Activated T-helper 17 cell treated with anti-CD3 and anti-CD28 coated beads, Interleukin-2, amount 50 U/mL, for 72 hours (primary cell): ENCODE results near the gene CCDC182. TPM values are rescaled to one million over a fixed set of nuclear protein-coding genes. Genes with fewer than 3 reads are reported as not detected.

Experiments used
- ATAC-seq: fragments of 150-1000 bp; cut with Tn5 transposase; replicated peaks from 2 replicates; pipeline ENCODE4 v1.10.0; 2021; ENCODE audit warnings: mild to moderate bottlenecking, moderate library complexity
- H3K27ac Mint-ChIP-seq: one replicate; pipeline ENCODE4 v1.8.0; 2022; ENCODE audit warnings: mixed read lengths
- H3K27me3 Mint-ChIP-seq: one replicate; pipeline ENCODE4 v1.8.0; 2022; ENCODE audit warnings: mixed read lengths
- H3K36me3 Mint-ChIP-seq: one replicate; pipeline ENCODE4 v1.8.0; 2022; ENCODE audit warnings: low read depth, mild to moderate bottlenecking, mixed read lengths
- H3K4me1 Mint-ChIP-seq: one replicate; pipeline ENCODE4 v1.8.0; 2022; ENCODE audit warnings: mixed read lengths
- H3K4me3 Mint-ChIP-seq: one replicate; pipeline ENCODE4 v1.8.0; 2022; ENCODE audit warnings: mild to moderate bottlenecking, mixed read lengths
- H3K9me3 Mint-ChIP-seq: one replicate; pipeline ENCODE4 v1.8.0; 2022; ENCODE audit warnings: mixed read lengths
- total RNA-seq, 2 donors: library from RNA; stranded (reverse); gene quantifications; one replicate each; pipeline ENCODE4 v1.2.3, GENCODE V29; 2022

The CCDC182 gene
- total RNA-seq, 2 donors from 2014 or later, result not detected

GRCh38 chr17:57726213-57726790, 18.8 kb downstream of the CCDC182 start:
- Mint-ChIP-seq H3K27me3 (no peaks in the 10 kb centered on the region), H3K9me3 (no peaks in the 10 kb centered on the region), H3K4me1 (no peaks in the 10 kb centered on the region)

DNA sequence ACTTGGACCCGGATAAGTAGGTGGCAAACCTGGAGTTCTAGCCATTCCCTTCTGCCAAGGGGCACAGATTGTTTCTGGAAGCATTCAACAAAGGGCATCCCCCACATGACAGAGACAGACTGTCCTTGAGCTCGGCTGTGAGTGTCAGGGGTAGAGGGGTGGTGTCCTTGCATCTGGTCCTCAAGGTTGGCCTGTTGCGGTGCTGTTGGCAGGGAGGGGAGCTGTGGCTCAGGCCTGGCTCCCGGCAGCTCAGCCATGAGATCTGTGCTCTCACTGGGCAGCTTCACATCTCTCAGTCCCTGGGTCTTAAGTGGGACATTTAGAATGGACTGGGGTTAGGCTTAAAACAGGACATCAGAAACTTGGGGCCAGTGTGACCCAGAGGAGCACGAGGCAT, 20.4 kb downstream of the CCDC182 start:
- no peaks in the 10 kb centered on the region for H3K27me3 Mint-ChIP-seq
- no peak overlapping the region for H3K27ac Mint-ChIP-seq
- ATAC-seq, result no peak
- no peaks in the 10 kb centered on the region for H3K4me1 Mint-ChIP-seq
- no peaks in the 10 kb centered on the region for H3K9me3 Mint-ChIP-seq
- no peaks in the 10 kb centered on the region for H3K36me3 Mint-ChIP-seq
- H3K4me3 Mint-ChIP-seq, result no peak overlapping the region

More at GRCh38 chr17:57726213-57726790, 18.8 kb downstream of the CCDC182 start:
- no peak for ATAC-seq
- no peak overlapping the region for H3K4me3 Mint-ChIP-seq
- no peak overlapping the region for H3K27ac Mint-ChIP-seq
- no peaks in the 10 kb centered on the region for H3K36me3 Mint-ChIP-seq

- ATAC-seq, result no peak
- Mint-ChIP-seq H3K36me3 (no peaks in the 10 kb centered on the region), H3K4me1 (no peaks in the 10 kb centered on the region), H3K27ac (no peak overlapping the region), H3K27me3 (no peaks in the 10 kb centered on the region), H3K9me3 (no peaks in the 10 kb centered on the region), H3K4me3 (no peak overlapping the region)
Observed at GRCh38 chr17:57724026-57724728, 20.9 kb downstream of the CCDC182 start.

- H3K27me3 Mint-ChIP-seq, result no peaks in the 10 kb centered on the region
- H3K27ac Mint-ChIP-seq, result no peak overlapping the region
- no peak for ATAC-seq
- H3K36me3 Mint-ChIP-seq, result no peaks in the 10 kb centered on the region
- no peak overlapping the region for H3K4me3 Mint-ChIP-seq
- no peaks in the 10 kb centered on the region for H3K4me1 Mint-ChIP-seq
- H3K9me3 Mint-ChIP-seq, result no peaks in the 10 kb centered on the region
Observed at GRCh38 chr17:57723427-57724025, 21.6 kb downstream of the CCDC182 start.

DNA sequence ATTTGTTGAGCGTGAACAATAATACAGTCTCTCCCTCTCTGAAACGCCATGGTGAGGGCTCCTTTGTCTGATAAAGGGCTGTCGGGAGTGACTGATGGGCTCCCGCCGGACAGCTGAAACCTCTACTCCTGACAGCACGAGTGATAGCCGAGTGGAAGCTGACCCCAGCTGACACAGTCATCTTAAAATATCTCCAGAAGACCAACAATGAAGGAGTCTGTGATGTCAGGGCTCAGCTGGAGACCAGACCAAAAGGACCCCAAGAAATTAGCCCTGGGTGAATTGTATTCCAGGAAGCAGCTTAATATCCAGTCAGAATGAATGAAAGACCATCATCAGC, 22.4 kb downstream of the CCDC182 start:
- no peak for ATAC-seq
- H3K27ac Mint-ChIP-seq, result no peak overlapping the region
- peaks cover under 1% of the 10 kb centered on the region for H3K27me3 Mint-ChIP-seq
- no peaks in the 10 kb centered on the region for H3K9me3 Mint-ChIP-seq
- no peaks in the 10 kb centered on the region for H3K4me1 Mint-ChIP-seq
- no peak overlapping the region for H3K4me3 Mint-ChIP-seq
- H3K36me3 Mint-ChIP-seq, result no peaks in the 10 kb centered on the region

DNA sequence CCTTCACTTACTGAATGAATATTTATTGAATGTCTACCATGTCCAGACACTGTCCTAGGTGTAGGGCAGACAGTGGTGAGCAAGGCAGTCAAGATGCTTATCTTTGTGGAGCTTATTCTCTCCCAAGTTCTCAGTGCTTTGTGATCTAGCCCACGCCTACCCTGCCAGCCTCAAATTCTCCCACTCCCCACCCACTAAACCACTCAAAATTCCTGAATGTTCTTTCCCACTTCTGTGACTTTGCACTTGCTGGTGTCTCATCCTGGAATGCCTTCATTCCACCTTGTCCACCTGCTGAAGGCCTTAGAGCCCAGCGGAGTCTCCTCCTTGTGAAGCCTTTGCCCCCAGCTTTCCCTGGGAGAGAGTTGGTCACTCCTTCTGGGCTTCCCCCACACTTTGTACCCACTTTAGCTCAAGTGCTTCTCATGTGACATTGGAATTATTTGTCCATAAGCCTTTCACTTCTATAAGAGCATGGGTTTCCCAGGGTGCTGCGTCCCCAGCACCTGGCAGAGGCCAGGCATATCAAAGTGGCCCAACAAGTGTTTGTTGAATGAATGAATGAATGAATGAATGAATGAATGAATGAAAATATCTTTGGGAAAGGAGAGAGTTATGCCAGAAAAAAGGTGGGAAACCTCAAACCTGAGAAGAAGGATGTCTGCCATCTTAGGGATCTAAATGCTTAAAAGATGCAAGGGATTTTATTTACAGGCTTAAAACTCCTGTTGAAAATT, 23.0 kb downstream of the CCDC182 start:
- H3K9me3 Mint-ChIP-seq, result no peaks in the 10 kb centered on the region
- no peak overlapping the region for H3K4me3 Mint-ChIP-seq
- no peak for ATAC-seq
- H3K27ac Mint-ChIP-seq, result no peak overlapping the region
- H3K4me1 Mint-ChIP-seq, result no peaks in the 10 kb centered on the region
- no peaks in the 10 kb centered on the region for H3K36me3 Mint-ChIP-seq
- H3K27me3 Mint-ChIP-seq, result peaks cover 6% of the 10 kb centered on the region

GRCh38 chr17:57720386-57721035, 24.6 kb downstream of the CCDC182 start:
- Mint-ChIP-seq H3K9me3 (no peaks in the 10 kb centered on the region), H3K36me3 (no peaks in the 10 kb centered on the region), H3K27me3 (peaks cover 13% of the 10 kb centered on the region), H3K27ac (no peak overlapping the region), H3K4me1 (no peaks in the 10 kb centered on the region), H3K4me3 (no peak overlapping the region)
- peak; percentile 23 for ATAC-seq

DNA sequence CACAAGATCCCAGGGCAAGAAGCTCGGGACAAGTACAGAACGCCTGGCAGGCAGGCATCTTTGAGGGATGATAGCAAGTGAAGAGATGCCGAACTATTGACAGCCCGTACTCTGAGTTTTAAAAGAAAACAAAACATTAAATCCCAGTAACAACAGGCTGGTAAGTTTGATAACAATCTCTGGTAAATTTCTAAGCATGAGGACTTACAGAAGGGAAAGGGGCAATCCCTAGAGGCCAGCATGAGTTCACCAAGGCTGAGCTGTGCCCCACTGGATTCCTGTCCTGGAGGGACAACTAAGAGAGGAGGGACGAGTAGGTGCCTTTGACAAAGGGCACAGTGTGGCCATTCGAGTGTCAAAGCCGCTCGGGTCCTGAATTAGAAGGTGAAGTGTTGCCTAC, 26.2 kb downstream of the CCDC182 start:
- Mint-ChIP-seq H3K4me1 (no peaks in the 10 kb centered on the region), H3K27me3 (peaks cover 18% of the 10 kb centered on the region), H3K27ac (no peak overlapping the region), H3K9me3 (no peaks in the 10 kb centered on the region), H3K36me3 (no peaks in the 10 kb centered on the region), H3K4me3 (no peak overlapping the region)
- ATAC-seq, result no peak

DNA sequence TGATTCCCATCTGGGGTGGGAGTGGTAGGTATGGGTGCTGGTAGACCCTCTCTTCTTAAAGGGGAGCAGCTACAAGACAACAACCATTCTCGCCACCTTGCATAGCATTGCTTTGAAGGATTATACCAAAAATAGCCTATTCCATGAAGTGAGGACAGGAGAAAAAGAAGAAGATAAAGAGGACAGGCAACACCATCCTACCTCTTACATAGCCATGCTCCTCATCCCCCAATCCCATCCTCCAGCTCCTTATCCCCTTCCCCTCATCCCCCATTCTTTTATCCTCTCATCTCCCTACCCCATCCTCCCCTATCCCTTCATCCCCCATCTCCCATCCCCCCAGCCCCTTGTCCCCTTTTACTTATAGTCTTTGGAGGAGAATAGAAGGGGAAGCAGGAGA, 29.1 kb downstream of the CCDC182 start:
- Mint-ChIP-seq H3K27me3 (peaks cover 30% of the 10 kb centered on the region), H3K36me3 (no peaks in the 10 kb centered on the region)
- ATAC-seq, result no peak

GRCh38 chr17:57714665-57715180, 30.4 kb downstream of the CCDC182 start:
- Mint-ChIP-seq H3K4me3 (no peak overlapping the region), H3K36me3 (no peaks in the 10 kb centered on the region), H3K9me3 (no peaks in the 10 kb centered on the region), H3K27me3 (peaks cover 32% of the 10 kb centered on the region), H3K4me1 (no peaks in the 10 kb centered on the region), H3K27ac (no peak overlapping the region)
- ATAC-seq, result no peak

More for the DNA sequence above, 29.1 kb downstream of the CCDC182 start:
- Mint-ChIP-seq H3K4me3 (no peak overlapping the region), H3K9me3 (no peaks in the 10 kb centered on the region), H3K4me1 (no peaks in the 10 kb centered on the region), H3K27ac (no peak overlapping the region)

- Mint-ChIP-seq H3K4me1 (no peaks in the 10 kb centered on the region), H3K9me3 (no peaks in the 10 kb centered on the region), H3K27me3 (peaks cover 32% of the 10 kb centered on the region), H3K27ac (no peak overlapping the region), H3K4me3 (no peak overlapping the region), H3K36me3 (no peaks in the 10 kb centered on the region)
- no peak for ATAC-seq
Observed at GRCh38 chr17:57713140-57713539, 32.0 kb downstream of the CCDC182 start.

DNA sequence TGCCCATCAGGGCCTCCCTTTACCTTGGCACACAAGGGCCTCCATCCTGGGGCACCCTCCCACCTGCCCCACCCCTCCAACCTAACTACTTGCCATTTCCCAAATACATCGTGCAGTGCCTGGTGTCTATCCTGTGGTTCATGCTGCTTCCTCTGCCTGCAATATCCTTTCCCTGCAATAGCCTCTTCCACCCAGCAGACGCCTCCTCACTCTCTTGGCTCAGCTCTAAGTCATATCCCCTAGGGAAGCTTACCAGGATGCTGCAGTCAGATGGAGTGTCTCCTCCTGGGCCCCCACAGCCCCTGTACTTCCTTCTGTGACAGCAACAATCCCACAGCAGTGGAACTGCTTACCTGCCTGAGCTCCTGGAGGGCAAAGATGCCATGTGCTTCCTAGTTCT, 36.7 kb downstream of the CCDC182 start:
- no peaks in the 10 kb centered on the region for H3K36me3 Mint-ChIP-seq
- no peaks in the 10 kb centered on the region for H3K4me1 Mint-ChIP-seq
- H3K27ac Mint-ChIP-seq, result no peak overlapping the region
- no peak for ATAC-seq
- H3K4me3 Mint-ChIP-seq, result no peak overlapping the region
- no peaks in the 10 kb centered on the region for H3K9me3 Mint-ChIP-seq
- peaks cover 10% of the 10 kb centered on the region for H3K27me3 Mint-ChIP-seq

DNA sequence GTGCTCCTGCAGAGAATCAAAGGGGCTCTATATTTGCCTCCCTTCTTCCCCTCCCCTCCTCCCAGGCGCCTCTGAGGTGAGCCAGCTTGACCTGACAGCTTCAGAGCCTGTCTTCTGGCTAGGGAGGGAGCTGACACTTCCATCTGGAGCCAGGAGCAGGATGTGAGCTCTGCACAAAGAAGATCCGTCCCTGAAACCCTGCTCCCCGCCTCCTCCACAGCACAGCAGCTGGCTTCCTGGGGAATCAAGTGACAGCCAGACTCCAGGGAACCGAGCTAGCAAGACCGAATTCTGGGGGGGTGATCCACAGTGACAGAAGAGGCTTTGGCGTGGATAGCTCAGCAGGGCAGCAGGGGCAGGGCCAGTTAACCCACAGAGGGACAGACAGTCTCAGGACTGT, 37.2 kb downstream of the CCDC182 start:
- ATAC-seq, result no peak
- Mint-ChIP-seq H3K4me3 (no peak overlapping the region), H3K36me3 (no peaks in the 10 kb centered on the region), H3K9me3 (no peaks in the 10 kb centered on the region), H3K27me3 (peaks cover 7% of the 10 kb centered on the region), H3K4me1 (no peaks in the 10 kb centered on the region), H3K27ac (no peak overlapping the region)

GRCh38 chr17:57706761-57707160, 38.3 kb downstream of the CCDC182 start:
- Mint-ChIP-seq H3K9me3 (no peaks in the 10 kb centered on the region), H3K27ac (no peak overlapping the region), H3K4me1 (no peaks in the 10 kb centered on the region), H3K27me3 (peaks cover 7% of the 10 kb centered on the region), H3K4me3 (no peak overlapping the region), H3K36me3 (no peaks in the 10 kb centered on the region)
- no peak for ATAC-seq
